HUES6 (cell line): Measurements from ENCODE around the gene AGBL4.
"Not testable (repeated sequence)": the region's sequence is repeated elsewhere in the genome, so short reads cannot be mapped to it uniquely, and the experiment has no call there.

Experiments
- H3K27ac ChIP-seq: 2 replicates; pipeline ENCODE4 v1.7.0; 2013; ENCODE audit warnings: low read depth, mild to moderate bottlenecking, low read length, inconsistent platforms
- H3K27me3 ChIP-seq: 2 replicates; pipeline ENCODE4 v1.6.1; 2013; ENCODE audit warnings: low read length; ENCODE audit not compliant: control insufficient read depth, insufficient read depth
- H3K36me3 ChIP-seq: 2 replicates; pipeline ENCODE4 v1.6.1; 2013; ENCODE audit warnings: low read length; ENCODE audit not compliant: control insufficient read depth, insufficient read depth
- H3K4me1 ChIP-seq: 2 replicates; pipeline ENCODE4 v1.6.1; 2013; ENCODE audit warnings: low read length; ENCODE audit not compliant: control insufficient read depth, insufficient read depth
- H3K4me3 ChIP-seq: 2 replicates; pipeline ENCODE4 v1.5.1; 2013; ENCODE audit warnings: low read depth, low read length
- H3K9ac ChIP-seq: one replicate; pipeline ENCODE4 v1.6.1; 2013; ENCODE audit warnings: mild to moderate bottlenecking, low read length
- H3K9me3 ChIP-seq: 2 replicates; pipeline ENCODE4 v1.6.1; 2013; ENCODE audit warnings: low read depth, low read length; ENCODE audit not compliant: control insufficient read depth, insufficient read depth

Gene AGBL4

DNA sequence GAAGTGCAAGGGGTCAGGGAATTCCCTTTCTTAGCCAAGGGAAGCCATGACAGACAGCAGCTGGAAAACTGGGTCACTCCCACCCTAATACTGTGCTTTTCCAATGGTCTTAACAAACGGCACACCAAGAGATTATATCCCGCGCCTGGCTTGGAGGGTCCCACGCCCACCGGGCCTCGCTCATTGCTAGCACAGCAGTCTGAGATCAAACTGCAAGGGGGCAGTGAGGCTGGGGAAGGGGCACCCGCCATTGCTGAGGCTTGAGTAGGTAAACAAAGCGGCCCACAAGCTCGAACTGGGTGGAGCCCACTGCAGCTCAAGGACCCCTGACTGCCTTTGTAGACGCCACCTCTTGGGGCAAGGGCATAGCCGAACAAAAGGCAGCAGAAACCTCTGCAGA is 108.5 kb downstream of the AGBL4 start:
- not testable (repeated sequence) for H3K27me3 ChIP-seq, H3K36me3 ChIP-seq, H3K4me1 ChIP-seq, H3K4me3 ChIP-seq, H3K9ac ChIP-seq, H3K27ac ChIP-seq
- peaks cover 21% of the 10 kb centered on the region; the same call in 1 of the 2 replicates for H3K9me3 ChIP-seq

- Histone ChIP-seq H3K9ac (no peak overlapping the region), H3K27me3 (no peaks in the 10 kb centered on the region; the same call in 1 of the 2 replicates), H3K4me3 (no peak overlapping the region), H3K9me3 (peaks cover 2% of the 10 kb centered on the region; the same call in 1 of the 2 replicates), H3K4me1 (no peaks in the 10 kb centered on the region), H3K36me3 (no peaks in the 10 kb centered on the region), H3K27ac (no peak overlapping the region)
Observed at GRCh38 chr1:49906365-49906764, 117.4 kb downstream of the AGBL4 start.

GRCh38 chr1:49864581-49864980 is 159.2 kb downstream of the AGBL4 start:
- H3K27me3 ChIP-seq, result no peaks in the 10 kb centered on the region; the same call in 1 of the 2 replicates
- peaks cover 2% of the 10 kb centered on the region; the same call in 1 of the 2 replicates for H3K9me3 ChIP-seq
- H3K27ac ChIP-seq, result no peak overlapping the region
- no peaks in the 10 kb centered on the region for H3K4me1 ChIP-seq
- H3K4me3 ChIP-seq, result no peak overlapping the region
- H3K36me3 ChIP-seq, result no peaks in the 10 kb centered on the region
- H3K9ac ChIP-seq, result no peak overlapping the region

- Histone ChIP-seq H3K27ac (no peak overlapping the region), H3K27me3 (no peaks in the 10 kb centered on the region), H3K9me3 (no peaks in the 10 kb centered on the region; the same call in 1 of the 2 replicates), H3K36me3 (no peaks in the 10 kb centered on the region), H3K9ac (no peak overlapping the region), H3K4me1 (no peaks in the 10 kb centered on the region), H3K4me3 (no peak overlapping the region)
Observed at GRCh38 chr1:49854741-49855140, 169.0 kb downstream of the AGBL4 start.

DNA sequence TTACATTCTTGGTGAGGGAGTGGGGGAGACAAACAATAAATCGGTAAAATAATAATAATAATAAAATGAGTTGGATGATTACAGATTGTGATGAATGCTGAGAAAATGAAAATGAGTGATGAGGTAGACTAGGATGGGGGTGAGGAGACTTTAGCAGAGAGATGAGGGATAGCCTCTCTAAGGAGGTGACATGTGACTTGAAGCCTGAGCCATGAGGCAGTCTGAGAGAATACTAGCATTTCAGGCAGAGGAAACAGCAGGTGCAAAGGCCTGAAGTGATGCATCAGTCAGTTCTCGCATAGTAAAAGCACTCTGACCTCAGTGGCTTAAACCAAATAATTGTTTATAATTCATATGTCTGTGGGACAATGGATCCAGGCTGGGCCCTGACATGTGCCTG is 181.2 kb downstream of the AGBL4 start:
- no peak overlapping the region for H3K27ac ChIP-seq
- peaks cover 40% of the 10 kb centered on the region for H3K9me3 ChIP-seq
- H3K4me3 ChIP-seq, result no peak overlapping the region
- H3K9ac ChIP-seq, result no peak overlapping the region
- no peaks in the 10 kb centered on the region for H3K4me1 ChIP-seq
- no peaks in the 10 kb centered on the region for H3K27me3 ChIP-seq
- H3K36me3 ChIP-seq, result no peaks in the 10 kb centered on the region

GRCh38 chr1:49841767-49842166 is 182.0 kb downstream of the AGBL4 start:
- Histone ChIP-seq H3K4me1 (no peaks in the 10 kb centered on the region), H3K27ac (no peak overlapping the region), H3K9ac (no peak overlapping the region), H3K27me3 (no peaks in the 10 kb centered on the region; the same call in 1 of the 2 replicates), H3K4me3 (no peak overlapping the region), H3K36me3 (no peaks in the 10 kb centered on the region), H3K9me3 (peaks cover 42% of the 10 kb centered on the region)

GRCh38 chr1:49824261-49824660 is 199.5 kb downstream of the AGBL4 start:
- H3K9ac ChIP-seq, result no peak overlapping the region
- H3K36me3 ChIP-seq, result no peaks in the 10 kb centered on the region
- no peak overlapping the region for H3K27ac ChIP-seq
- H3K4me1 ChIP-seq, result 0 out of 2 replicates have a peak, but pooled peaks cover 4% of the 10 kb centered on the region
- H3K27me3 ChIP-seq, result no peaks in the 10 kb centered on the region; the same call in 1 of the 2 replicates
- H3K4me3 ChIP-seq, result no peak overlapping the region
- no peaks in the 10 kb centered on the region for H3K9me3 ChIP-seq

- no peak overlapping the region for H3K4me3 ChIP-seq
- H3K4me1 ChIP-seq, result no peaks in the 10 kb centered on the region
- no peaks in the 10 kb centered on the region for H3K27me3 ChIP-seq
- H3K27ac ChIP-seq, result no peak overlapping the region
- H3K9ac ChIP-seq, result no peak overlapping the region
- no peaks in the 10 kb centered on the region for H3K36me3 ChIP-seq
- no peaks in the 10 kb centered on the region for H3K9me3 ChIP-seq
Observed at GRCh38 chr1:49817681-49818080, 206.1 kb downstream of the AGBL4 start.

DNA sequence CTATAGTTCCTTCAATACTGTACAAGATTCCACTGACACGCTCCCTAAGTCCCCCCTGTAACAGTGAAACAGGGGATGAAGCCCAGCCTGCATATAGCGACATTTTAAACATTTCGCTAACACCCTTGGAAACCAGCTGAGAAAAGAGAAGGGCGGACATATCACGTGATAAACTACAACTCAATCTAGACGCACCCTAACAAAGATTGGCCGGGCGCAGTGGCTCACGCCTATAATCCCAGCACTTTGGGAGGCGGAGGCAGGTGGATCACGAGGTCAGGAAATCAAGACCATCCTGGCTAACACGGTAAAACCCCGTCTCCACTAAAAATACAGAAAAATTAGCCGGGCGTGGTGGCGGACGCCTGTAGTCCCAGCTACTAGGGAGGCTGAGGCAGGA is 236.7 kb downstream of the AGBL4 start:
- H3K9ac ChIP-seq, H3K27me3 ChIP-seq, H3K27ac ChIP-seq, H3K4me1 ChIP-seq, H3K9me3 ChIP-seq, H3K4me3 ChIP-seq, H3K36me3 ChIP-seq: not testable (repeated sequence)

- H3K9ac ChIP-seq, result no peak overlapping the region
- H3K9me3 ChIP-seq, result no peaks in the 10 kb centered on the region; the same call in 1 of the 2 replicates
- H3K27me3 ChIP-seq, result no peaks in the 10 kb centered on the region
- H3K27ac ChIP-seq, result no peak overlapping the region
- no peak overlapping the region for H3K4me3 ChIP-seq
- H3K36me3 ChIP-seq, result no peaks in the 10 kb centered on the region
- no peaks in the 10 kb centered on the region for H3K4me1 ChIP-seq
Observed at GRCh38 chr1:49765034-49765433, 258.7 kb downstream of the AGBL4 start.

- H3K4me3 ChIP-seq, H3K27me3 ChIP-seq, H3K4me1 ChIP-seq, H3K9ac ChIP-seq, H3K36me3 ChIP-seq, H3K27ac ChIP-seq: not testable (repeated sequence)
- peaks cover 18% of the 10 kb centered on the region for H3K9me3 ChIP-seq
Observed at GRCh38 chr1:49738118-49738517, 285.6 kb downstream of the AGBL4 start.

DNA sequence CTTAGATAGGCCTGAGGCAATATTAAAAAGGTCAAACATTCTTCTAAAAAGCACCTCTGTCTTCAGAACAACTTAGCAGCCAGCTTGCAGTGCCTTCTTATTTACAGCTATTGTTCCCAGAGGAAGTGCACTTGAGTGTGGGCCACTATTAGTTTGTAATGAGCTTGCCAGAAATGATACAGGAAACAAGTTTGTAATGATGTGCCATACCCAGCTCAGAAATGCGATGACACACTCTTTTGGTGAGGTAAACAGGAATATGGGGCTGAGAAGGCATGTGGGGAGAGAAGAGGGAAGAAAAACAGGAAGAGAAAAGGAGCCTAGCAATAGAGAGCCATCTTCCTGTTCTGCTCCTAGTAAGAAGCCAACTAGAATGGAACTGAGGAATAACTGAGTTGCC is 295.4 kb downstream of the AGBL4 start:
- no peaks in the 10 kb centered on the region for H3K27me3 ChIP-seq
- no peaks in the 10 kb centered on the region for H3K4me1 ChIP-seq
- H3K9me3 ChIP-seq, result peaks cover 10% of the 10 kb centered on the region; the same call in 1 of the 2 replicates
- H3K36me3 ChIP-seq, result no peaks in the 10 kb centered on the region
- H3K27ac ChIP-seq, result no peak overlapping the region
- no peak overlapping the region for H3K9ac ChIP-seq
- H3K4me3 ChIP-seq, result no peak overlapping the region
